Activated naive CD8-positive, alpha-beta T cell treated with anti-CD3 and anti-CD28 coated beads, Interleukin-2, amount 50 U/mL, for 24 hours (primary cell): ENCODE results near the gene AVL9.
A peak's percentile ranks its signal among the peaks of the same experiment; 100 is the strongest.

Experiments used
- ATAC-seq: fragments of 150-1000 bp; cut with Tn5 transposase; one replicate; pipeline ENCODE4 v1.10.0; 2021
- DNase-seq: peaks from one replicate; pipeline ENCODE4 v3.0.0; 2021
- H3K27ac Mint-ChIP-seq: one replicate; pipeline ENCODE4 v1.8.0; 2021; ENCODE audit warnings: mild to moderate bottlenecking, mixed read lengths
- H3K27me3 Mint-ChIP-seq: one replicate; pipeline ENCODE4 v1.8.0; 2021; ENCODE audit warnings: mixed read lengths
- H3K36me3 Mint-ChIP-seq: one replicate; pipeline ENCODE4 v1.8.0; 2021; ENCODE audit warnings: low read depth, mixed read lengths
- H3K4me1 Mint-ChIP-seq: one replicate; pipeline ENCODE4 v1.8.0; 2021; ENCODE audit warnings: mixed read lengths
- H3K4me3 Mint-ChIP-seq: one replicate; pipeline ENCODE4 v1.8.0; 2021; ENCODE audit warnings: mild to moderate bottlenecking, moderate library complexity, mixed read lengths
- H3K9me3 Mint-ChIP-seq: one replicate; pipeline ENCODE4 v1.8.0; 2021; ENCODE audit warnings: mixed read lengths

AVL9 gene

GRCh38 chr7:32535162-32535702, 39.9 kb downstream of the AVL9 start:
- H3K4me3 Mint-ChIP-seq = no peak overlapping the region
- peaks cover 41% of the 10 kb centered on the region for H3K4me1 Mint-ChIP-seq
- DNase-seq (no peak), ATAC-seq (no peak)
- no peaks in the 10 kb centered on the region for H3K27me3 Mint-ChIP-seq
- H3K36me3 Mint-ChIP-seq = peaks cover 26% of the 10 kb centered on the region
- no peaks in the 10 kb centered on the region for H3K9me3 Mint-ChIP-seq
- H3K27ac Mint-ChIP-seq = peak overlapping the region; percentile 28

- H3K4me1 Mint-ChIP-seq = peaks cover 44% of the 10 kb centered on the region
- DNase-seq = no peak
- no peaks in the 10 kb centered on the region for H3K27me3 Mint-ChIP-seq
- H3K9me3 Mint-ChIP-seq = no peaks in the 10 kb centered on the region
- H3K27ac Mint-ChIP-seq = peak overlapping the region; percentile 28
- H3K36me3 Mint-ChIP-seq = peaks cover 24% of the 10 kb centered on the region
- ATAC-seq = peak; percentile 55
- H3K4me3 Mint-ChIP-seq = no peak overlapping the region
These were observed 40.7 kb downstream of the AVL9 start for GRCh38 chr7:32536016-32536415.

DNA sequence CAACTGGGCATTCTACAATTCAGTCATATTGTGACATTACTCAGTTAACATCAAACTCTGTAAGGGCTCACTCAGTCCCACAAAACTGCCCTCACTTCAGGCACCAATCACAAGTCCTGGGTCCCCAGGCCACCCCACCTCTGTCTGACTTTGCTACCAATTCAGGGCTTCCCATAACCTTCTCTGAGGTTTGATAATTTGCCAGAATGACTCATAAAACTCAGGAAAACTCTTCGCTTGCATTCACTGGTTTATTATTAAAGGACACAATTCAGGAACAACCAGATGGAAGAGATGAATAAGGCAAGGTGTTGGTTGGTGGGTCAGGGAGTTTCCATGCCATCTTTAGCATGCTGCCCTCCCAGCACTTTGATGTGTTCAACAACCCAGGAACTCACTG, 41.3 kb downstream of the AVL9 start:
- no peaks in the 10 kb centered on the region for H3K9me3 Mint-ChIP-seq
- peaks cover 44% of the 10 kb centered on the region for H3K4me1 Mint-ChIP-seq
- no peaks in the 10 kb centered on the region for H3K27me3 Mint-ChIP-seq
- ATAC-seq (peak; percentile 30), DNase-seq (no peak)
- H3K36me3 Mint-ChIP-seq = peaks cover 21% of the 10 kb centered on the region
- H3K27ac Mint-ChIP-seq = peak overlapping the region; percentile 28
- H3K4me3 Mint-ChIP-seq = no peak overlapping the region

DNA sequence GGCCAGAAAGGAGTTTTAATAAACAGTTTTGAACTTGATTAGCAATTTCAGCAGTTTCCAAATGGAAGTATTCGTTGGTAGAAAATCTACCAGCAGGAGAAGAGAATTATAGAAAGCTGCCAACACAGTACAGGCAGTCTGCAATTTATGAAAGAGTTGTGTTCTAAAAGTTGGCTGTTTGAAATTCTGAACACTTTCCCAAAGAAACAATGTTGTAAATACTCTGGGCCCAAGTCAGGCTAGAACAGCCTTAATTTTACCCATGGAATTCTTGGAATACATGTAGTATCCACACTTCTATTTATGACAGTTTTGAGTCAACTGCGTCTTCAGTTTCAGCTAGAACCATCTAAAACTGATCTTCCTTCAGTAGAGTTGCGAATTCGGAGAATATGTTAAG, 42.5 kb downstream of the AVL9 start:
- no peak for DNase-seq
- H3K27me3 Mint-ChIP-seq = no peaks in the 10 kb centered on the region
- H3K27ac Mint-ChIP-seq = no peak overlapping the region
- peaks cover 18% of the 10 kb centered on the region for H3K36me3 Mint-ChIP-seq
- ATAC-seq = no peak
- H3K4me1 Mint-ChIP-seq = peaks cover 40% of the 10 kb centered on the region
- H3K9me3 Mint-ChIP-seq = no peaks in the 10 kb centered on the region
- no peak overlapping the region for H3K4me3 Mint-ChIP-seq

DNA sequence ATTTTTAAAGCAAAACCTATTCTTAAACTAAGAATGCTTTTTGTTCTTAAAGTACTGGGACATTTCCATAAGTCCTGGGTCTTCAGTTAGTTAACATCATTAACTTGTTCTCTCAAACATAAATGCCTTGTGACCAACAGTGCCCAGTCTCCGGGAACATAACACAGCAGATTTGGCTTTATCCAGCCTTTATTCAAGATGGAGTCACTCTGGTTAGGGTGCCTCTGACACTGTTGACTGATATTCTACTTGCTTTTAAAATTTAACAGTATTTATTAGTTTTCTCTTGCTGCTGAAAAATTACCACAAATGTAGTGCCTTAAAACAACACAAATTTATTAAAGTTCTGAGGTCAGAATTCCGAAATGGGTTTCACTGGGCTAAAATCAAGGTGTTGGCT, 44.1 kb downstream of the AVL9 start:
- no peak for DNase-seq
- Mint-ChIP-seq H3K9me3 (no peaks in the 10 kb centered on the region), H3K4me1 (peaks cover 38% of the 10 kb centered on the region), H3K27me3 (no peaks in the 10 kb centered on the region), H3K36me3 (peaks cover 28% of the 10 kb centered on the region), H3K4me3 (no peak overlapping the region), H3K27ac (no peak overlapping the region)
- ATAC-seq = no peak

DNA sequence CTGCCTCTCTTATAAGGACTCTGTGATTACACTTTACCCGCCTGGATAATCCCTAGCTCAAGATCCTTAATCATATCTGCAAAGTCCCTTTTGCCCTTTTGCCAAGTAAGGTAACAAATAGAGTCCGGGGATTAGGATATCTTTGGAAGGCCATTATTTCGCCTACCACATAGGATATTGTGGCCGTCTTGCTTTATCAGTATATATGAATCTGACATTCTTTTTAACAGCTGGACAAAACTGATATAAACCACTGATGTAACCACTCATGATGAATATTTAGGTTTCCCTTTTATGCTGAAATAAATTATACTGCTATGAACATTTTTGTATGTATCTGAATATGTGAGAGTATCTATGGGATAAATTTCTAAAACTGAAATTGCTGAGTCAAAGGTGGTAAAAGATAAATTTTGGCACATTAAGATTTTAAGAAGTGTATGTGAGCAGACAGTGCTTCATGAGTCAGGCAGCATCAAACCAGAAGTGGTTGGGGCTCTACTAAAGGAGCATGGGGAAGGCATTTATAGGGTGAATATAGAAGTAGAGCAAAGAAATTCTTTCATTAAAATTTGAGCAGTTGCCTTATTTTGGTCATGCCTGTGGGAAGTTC, 44.7 kb downstream of the AVL9 start:
- H3K27me3 Mint-ChIP-seq = no peaks in the 10 kb centered on the region
- no peak for DNase-seq
- peak; percentile 74 for ATAC-seq
- H3K36me3 Mint-ChIP-seq = peaks cover 32% of the 10 kb centered on the region
- no peak overlapping the region for H3K4me3 Mint-ChIP-seq
- H3K27ac Mint-ChIP-seq = peak overlapping the region; percentile 61
- no peaks in the 10 kb centered on the region for H3K9me3 Mint-ChIP-seq
- peaks cover 37% of the 10 kb centered on the region for H3K4me1 Mint-ChIP-seq

DNA sequence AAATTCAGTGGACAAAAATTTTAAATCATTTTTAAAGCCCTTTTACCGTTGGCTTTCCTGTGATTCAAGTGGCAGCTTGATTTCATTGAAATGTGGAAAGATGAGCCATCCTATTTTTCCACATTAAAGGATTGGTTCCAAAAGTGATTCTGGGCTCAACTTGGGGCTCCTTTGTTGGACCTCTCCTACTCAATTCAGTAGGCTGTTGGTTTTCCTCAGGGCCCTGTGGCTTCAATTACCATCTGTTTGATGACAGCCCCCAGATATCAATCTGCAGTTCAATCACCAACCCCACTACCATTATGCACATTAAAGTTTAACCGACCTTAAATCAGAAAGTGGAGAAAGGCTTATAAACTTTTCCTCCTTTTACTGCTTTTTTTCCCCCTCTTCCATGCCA, 47.3 kb downstream of the AVL9 start:
- DNase-seq (no peak), ATAC-seq (no peak)
- Mint-ChIP-seq H3K27ac (no peak overlapping the region), H3K4me3 (no peak overlapping the region), H3K9me3 (no peaks in the 10 kb centered on the region), H3K4me1 (peaks cover 17% of the 10 kb centered on the region), H3K27me3 (no peaks in the 10 kb centered on the region), H3K36me3 (peaks cover 35% of the 10 kb centered on the region)

DNA sequence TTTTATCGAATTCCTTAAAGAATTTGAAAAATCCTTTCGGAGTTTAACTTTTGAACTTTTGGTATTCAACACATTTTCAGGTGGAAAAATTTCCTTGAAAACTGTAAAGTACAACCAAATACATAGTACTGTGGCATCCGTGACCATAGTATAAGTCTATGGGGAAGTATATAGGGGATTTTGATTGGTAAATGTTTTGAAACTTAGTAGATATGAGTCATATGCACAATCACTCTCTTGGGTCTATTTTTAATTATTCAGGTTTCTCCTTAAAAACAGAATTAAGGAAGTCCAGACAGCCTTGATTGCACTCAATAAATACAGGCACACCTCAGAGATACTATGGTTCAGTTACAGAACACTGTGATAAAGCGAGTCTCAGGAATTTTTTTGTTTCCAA, 64.2 kb downstream of the AVL9 start:
- Mint-ChIP-seq H3K9me3 (no peaks in the 10 kb centered on the region), H3K27ac (no peak overlapping the region), H3K4me1 (peaks cover 17% of the 10 kb centered on the region), H3K27me3 (no peaks in the 10 kb centered on the region), H3K36me3 (peaks cover 40% of the 10 kb centered on the region), H3K4me3 (no peak overlapping the region)
- ATAC-seq (no peak), DNase-seq (no peak)

- no peak for ATAC-seq
- H3K27me3 Mint-ChIP-seq = no peaks in the 10 kb centered on the region
- no peaks in the 10 kb centered on the region for H3K9me3 Mint-ChIP-seq
- H3K4me3 Mint-ChIP-seq = no peak overlapping the region
- no peak overlapping the region for H3K27ac Mint-ChIP-seq
- H3K36me3 Mint-ChIP-seq = peaks cover 40% of the 10 kb centered on the region
- no peak for DNase-seq
- H3K4me1 Mint-ChIP-seq = peaks cover 17% of the 10 kb centered on the region
These were observed 64.8 kb downstream of the AVL9 start for GRCh38 chr7:32560075-32560474.

GRCh38 chr7:32561613-32562012, 66.3 kb downstream of the AVL9 start:
- Mint-ChIP-seq H3K4me1 (peaks cover 17% of the 10 kb centered on the region), H3K4me3 (no peak overlapping the region), H3K36me3 (peaks cover 38% of the 10 kb centered on the region), H3K9me3 (no peaks in the 10 kb centered on the region), H3K27me3 (no peaks in the 10 kb centered on the region), H3K27ac (peak overlapping the region; percentile 9)
- no peak for ATAC-seq
- no peak for DNase-seq

GRCh38 chr7:32564542-32564941, 69.3 kb downstream of the AVL9 start:
- H3K9me3 Mint-ChIP-seq = no peaks in the 10 kb centered on the region
- no peak overlapping the region for H3K4me3 Mint-ChIP-seq
- H3K36me3 Mint-ChIP-seq = peaks cover 27% of the 10 kb centered on the region
- H3K4me1 Mint-ChIP-seq = peaks cover 8% of the 10 kb centered on the region
- ATAC-seq (no peak), DNase-seq (no peak)
- no peak overlapping the region for H3K27ac Mint-ChIP-seq
- no peaks in the 10 kb centered on the region for H3K27me3 Mint-ChIP-seq

DNA sequence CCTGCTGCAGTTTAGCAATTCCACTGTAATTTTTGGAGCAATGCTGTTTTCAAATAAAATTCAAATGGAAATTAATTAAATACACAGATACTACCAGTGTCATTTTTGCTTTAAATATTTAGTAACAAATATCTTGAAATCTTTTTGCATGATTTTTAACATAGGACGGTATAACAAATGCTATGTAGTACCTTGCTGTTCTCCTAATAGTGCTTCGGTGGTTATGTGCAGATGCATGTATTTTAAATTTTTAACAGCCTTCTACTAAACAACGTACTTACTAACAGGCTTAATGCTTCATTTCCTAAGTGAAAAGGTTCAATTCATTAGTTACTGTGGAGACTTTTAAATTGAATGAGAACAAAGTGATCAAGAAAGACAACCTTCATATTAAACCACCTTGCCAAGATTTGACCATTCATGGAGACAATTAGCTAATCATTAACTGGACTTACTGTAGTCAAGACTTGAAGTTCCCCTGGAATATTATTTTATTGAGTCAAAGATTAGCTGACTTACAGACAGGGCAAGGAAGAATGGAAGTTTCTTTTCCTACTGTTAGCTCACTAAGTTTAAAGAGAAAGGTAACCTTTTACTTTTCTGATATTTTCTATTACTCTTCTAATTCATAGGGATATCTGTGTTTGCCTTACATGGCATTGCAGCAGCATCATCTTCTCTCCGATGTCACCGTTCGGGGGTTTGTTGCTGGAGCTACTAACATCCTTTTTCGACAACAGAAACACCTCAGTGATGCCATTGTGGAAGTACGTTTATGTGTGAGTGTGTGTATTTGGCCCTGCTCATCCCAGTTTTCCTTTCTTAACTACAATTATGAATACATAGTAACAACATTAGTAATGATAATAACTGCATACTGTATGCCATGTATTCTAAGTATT, 74.3 kb downstream of the AVL9 start:
- Mint-ChIP-seq H3K4me1 (no peaks in the 10 kb centered on the region), H3K9me3 (no peaks in the 10 kb centered on the region), H3K27ac (no peak overlapping the region), H3K4me3 (no peak overlapping the region), H3K36me3 (peaks cover 20% of the 10 kb centered on the region), H3K27me3 (no peaks in the 10 kb centered on the region)
- no peak for DNase-seq
- no peak for ATAC-seq

DNA sequence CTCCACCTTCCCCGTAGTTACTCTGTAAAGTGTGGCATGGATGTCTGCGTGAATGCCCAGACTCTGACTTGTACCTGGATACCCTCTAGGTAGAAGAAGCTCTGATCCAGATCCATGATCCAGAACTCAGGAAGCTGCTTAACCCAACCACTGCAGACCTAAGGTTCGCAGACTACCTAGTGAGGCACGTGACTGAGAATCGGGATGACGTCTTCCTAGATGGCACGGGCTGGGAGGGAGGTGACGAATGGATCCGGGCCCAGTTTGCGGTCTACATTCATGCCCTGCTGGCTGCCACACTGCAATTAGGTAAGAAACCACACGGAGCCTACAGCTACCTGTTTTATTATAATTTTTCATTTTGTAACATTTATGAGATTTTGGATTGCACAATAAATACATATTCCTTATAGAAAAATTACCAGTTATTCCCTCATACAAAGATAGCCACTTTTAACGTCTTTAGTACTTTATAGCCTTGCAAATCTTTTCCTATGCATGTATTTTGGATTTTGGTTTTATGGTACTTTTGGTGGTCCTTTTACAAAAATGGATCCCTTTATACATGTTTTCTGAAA, 77.9 kb downstream of the AVL9 start:
- Mint-ChIP-seq H3K27me3 (no peaks in the 10 kb centered on the region), H3K27ac (no peak overlapping the region), H3K4me3 (no peak overlapping the region), H3K4me1 (no peaks in the 10 kb centered on the region), H3K9me3 (no peaks in the 10 kb centered on the region), H3K36me3 (peaks cover 30% of the 10 kb centered on the region)
- ATAC-seq = no peak
- DNase-seq = no peak

DNA sequence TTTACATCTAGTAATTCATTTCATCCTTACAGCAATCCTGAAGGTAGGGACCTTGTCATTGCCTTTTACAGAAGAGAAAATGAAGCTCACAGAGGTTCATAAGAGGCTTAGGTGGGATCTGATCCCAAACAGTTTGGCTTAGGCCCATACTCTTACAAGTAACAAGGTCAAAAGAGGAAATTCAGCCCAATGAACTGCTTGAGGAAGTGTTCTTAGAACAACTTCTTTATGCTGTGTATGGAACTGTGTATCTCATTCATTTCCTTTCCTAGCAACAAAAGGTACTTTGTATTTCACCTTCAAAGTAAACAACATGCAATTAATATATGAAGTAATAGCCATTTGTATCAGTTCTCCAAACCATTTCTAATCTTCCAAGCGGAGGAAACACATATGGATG, 79.3 kb downstream of the AVL9 start:
- H3K4me1 Mint-ChIP-seq = no peaks in the 10 kb centered on the region
- H3K36me3 Mint-ChIP-seq = peaks cover 27% of the 10 kb centered on the region
- ATAC-seq (no peak), DNase-seq (no peak)
- H3K9me3 Mint-ChIP-seq = no peaks in the 10 kb centered on the region
- no peak overlapping the region for H3K4me3 Mint-ChIP-seq
- no peak overlapping the region for H3K27ac Mint-ChIP-seq
- H3K27me3 Mint-ChIP-seq = no peaks in the 10 kb centered on the region

- Mint-ChIP-seq H3K9me3 (no peaks in the 10 kb centered on the region), H3K4me3 (no peak overlapping the region), H3K36me3 (peaks cover 35% of the 10 kb centered on the region), H3K27me3 (no peaks in the 10 kb centered on the region), H3K4me1 (no peaks in the 10 kb centered on the region), H3K27ac (no peak overlapping the region)
- no peak for DNase-seq
- no peak for ATAC-seq
These were observed 82.1 kb downstream of the AVL9 start for GRCh38 chr7:32577421-32577820.
